HUDEP-2 (cell line): ENCODE results near the gene ECT2L.

Experiments used
- DNase-seq, 76 experiments: peaks; one replicate each; lab custom pipeline; 2025; ENCODE audit not compliant: unreplicated experiment in 76 of 76; lab: John Stamatoyannopoulos, UW

The ECT2L gene

GRCh38 chr6:138805016-138805765 is 9.3 kb downstream of the ECT2L start:
- no peak for DNase-seq

- DNase-seq = no peak
These were observed 11.0 kb downstream of the ECT2L start for GRCh38 chr6:138806889-138807288.

GRCh38 chr6:138809677-138810076 is 13.8 kb downstream of the ECT2L start:
- DNase-seq = no peak

GRCh38 chr6:138811866-138812265 is 16.0 kb downstream of the ECT2L start:
- no peak for DNase-seq

- no peak for DNase-seq
These were observed 18.4 kb downstream of the ECT2L start for GRCh38 chr6:138814179-138814834.

- DNase-seq = no peak
These were observed 19.3 kb downstream of the ECT2L start for GRCh38 chr6:138815221-138815620.

- DNase-seq = peak in 22 of 76 experiments; percentile 9 to 46 (median 29)
These were observed 20.1 kb downstream of the ECT2L start for GRCh38 chr6:138815797-138816528.

GRCh38 chr6:138817799-138818198 is 21.9 kb downstream of the ECT2L start:
- DNase-seq = peak in 2 of 76 experiments; percentile 13 to 15

GRCh38 chr6:138818496-138819194 is 22.8 kb downstream of the ECT2L start:
- DNase-seq = no peak

- no peak for DNase-seq
These were observed 25.6 kb downstream of the ECT2L start for GRCh38 chr6:138821519-138821918.

GRCh38 chr6:138824482-138825144 is 28.7 kb downstream of the ECT2L start:
- DNase-seq = no peak

GRCh38 chr6:138830248-138830647 is 34.4 kb downstream of the ECT2L start:
- DNase-seq = no peak

- DNase-seq = no peak
These were observed 36.3 kb downstream of the ECT2L start for GRCh38 chr6:138832182-138832581.

GRCh38 chr6:138833816-138834539 is 38.1 kb downstream of the ECT2L start:
- DNase-seq = no peak

GRCh38 chr6:138837246-138837645 is 41.4 kb downstream of the ECT2L start:
- no peak for DNase-seq

- no peak for DNase-seq
These were observed 48.3 kb downstream of the ECT2L start for GRCh38 chr6:138844192-138844591.

- no peak for DNase-seq
These were observed 52.0 kb downstream of the ECT2L start for GRCh38 chr6:138847884-138848283.

GRCh38 chr6:138848461-138848860 is 52.6 kb downstream of the ECT2L start:
- no peak for DNase-seq

GRCh38 chr6:138849791-138850190 is 53.9 kb downstream of the ECT2L start:
- DNase-seq = no peak

GRCh38 chr6:138856654-138857053 is 60.8 kb downstream of the ECT2L start:
- no peak for DNase-seq
